Spleen (tissue), 11 donors: ENCODE measurements around the gene CNPY1. TPM values are rescaled to one million over a fixed set of nuclear protein-coding genes. Genes with fewer than 3 reads are reported as not detected.

Experiments
- DNase-seq: peaks from one replicate; pipeline ENCODE4 v3.0.0-alpha.2; 2020
- H3K27ac ChIP-seq, 8 donors: fragments of 200-600 bp; sonication (generic) in 7 of 8; 1 replicate in 4 of 8; 2 replicates in 4 of 8; pipeline versions ENCODE4 v1.5.0 to v1.8.0; 2016 to 2021; ENCODE audit warnings: inconsistent platforms in 4 of 8, mild to moderate bottlenecking in 4 of 8, moderate library complexity in 1 of 8
- H3K27me3 ChIP-seq, 7 donors: fragments of 200-600 bp; sonication (generic) in 6 of 7; replicated peaks in 1 of 7; 1 replicate in 4 of 7; 2 replicates in 3 of 7; pipeline versions ENCODE4 v1.5.0 to v1.8.0; 2016 to 2021; ENCODE audit warnings: inconsistent platforms in 3 of 7, mild to moderate bottlenecking in 1 of 7
- H3K36me3 ChIP-seq, 6 donors: fragments of 200-600 bp; sonication (generic) in 5 of 6; 1 replicate in 4 of 6; 2 replicates in 2 of 6; pipeline versions ENCODE4 v1.5.0 to v1.8.0; 2016 to 2021; ENCODE audit warnings: inconsistent platforms in 2 of 6
- H3K4me1 ChIP-seq, 6 donors: fragments of 200-600 bp; sonication (generic) in 5 of 6; 1 replicate in 3 of 6; 2 replicates in 3 of 6; pipeline versions ENCODE4 v1.5.0 to v1.8.0; 2016 to 2021; ENCODE audit warnings: inconsistent platforms in 3 of 6
- H3K4me3 ChIP-seq, 8 donors: fragments of 200-600 bp; sonication (generic) in 7 of 8; 1 replicate in 4 of 8; 2 replicates in 4 of 8; pipeline versions ENCODE4 v1.5.0 to v1.8.0; 2016 to 2021; ENCODE audit warnings: inconsistent platforms in 4 of 8, mild to moderate bottlenecking in 4 of 8, moderate library complexity in 2 of 8
- H3K9me3 ChIP-seq, 8 donors: fragments of 200-600 bp; sonication (generic) in 7 of 8; 1 replicate in 4 of 8; 2 replicates in 4 of 8; pipeline versions ENCODE4 v1.5.0 to v1.8.0; 2016 to 2021; ENCODE audit warnings: inconsistent platforms in 4 of 8
- POLR2A ChIP-seq, 3 donors: fragments of 450-650 bp; IDR thresholded peaks; one replicate each; pipeline ENCODE4 v1.5.1; 2017; ENCODE audit warnings: antibody characterized with exemption in 3 of 3, mild to moderate bottlenecking in 1 of 3
- POLR2AphosphoS5 ChIP-seq, 3 donors: sonication (generic); formaldehyde crosslinking; IDR thresholded peaks; one replicate each; pipeline ENCODE4 v1.5.1; 2017; ENCODE audit warnings: antibody characterized with exemption in 3 of 3
- WGBS, 5 donors: extraction: QIAGEN DNeasy Blood & Tissue Kit in 3 of 5; methylation state at CpG; one replicate each; pipeline versions ENCODE4 v1.1.5 to v1.1.7; 2013 to 2018; 5-methylcytosine and 5-hydroxymethylcytosine counted together
- intact Hi-C: fragments of 100-400 bp; cut with DNase I; formaldehyde crosslinking; loops from one replicate; pipeline ENCODE4 v1.15.0; 2023; ENCODE audit warnings: low total_unique reads
- polyA plus RNA-seq, 3 donors: library from polyadenylated mRNA; stranded (reverse); fragments of 200-250 nt; gene quantifications; one replicate each; pipeline ENCODE4 v1.2.1, GENCODE V29; 2013
- total RNA-seq, 7 donors: library from RNA; depleted of rRNA in 3 of 7; stranded (reverse); fragments of >200 nt in 3 of 7; fragmentation: NEBNext Ultra II Directional in 4 of 7; extraction: Animal tissue kit (Norgen Biotek cat#: 25700) in 4 of 7; gene quantifications; one replicate each; pipeline versions ENCODE4 v1.1.0 to v1.2.1, GENCODE V29; 2016 to 2021
- TF ChIP-seq, protein P1 (sequence below), 11 experiments: fragments of 200-600 bp in 7 of 11; fragments of 450-650 bp in 4 of 11; sonication (generic) in 4 of 11; IDR thresholded peaks in 8 of 11; conservative IDR thresholded peaks in 3 of 11; 1 replicate in 7 of 11; 2 replicates in 4 of 11; pipeline versions ENCODE4 v1.4.0 to v1.8.0; 2016 to 2021; ENCODE audit warnings: antibody characterized with exemption in 11 of 11, inconsistent platforms in 4 of 11, mild to moderate bottlenecking in 1 of 11
- donor health status: healthy with polysubstance abuse.
- donor health status: DM: no; HTN: no; CAD: no; lungs with moderate emphysema.
- donor health status: DM: no; HTN: no; CAD: no.
- donor health status: Bipolar disorder and iron deficiency.
- donor health status: healthy.
- donor health status: DM: no; HTN: no; CAD: no.
- donor health status: DM: yes; HTN: yes; CAD: no.

Gene CNPY1
- total and polyA plus RNA-seq, 10 donors: not detected

DNA sequence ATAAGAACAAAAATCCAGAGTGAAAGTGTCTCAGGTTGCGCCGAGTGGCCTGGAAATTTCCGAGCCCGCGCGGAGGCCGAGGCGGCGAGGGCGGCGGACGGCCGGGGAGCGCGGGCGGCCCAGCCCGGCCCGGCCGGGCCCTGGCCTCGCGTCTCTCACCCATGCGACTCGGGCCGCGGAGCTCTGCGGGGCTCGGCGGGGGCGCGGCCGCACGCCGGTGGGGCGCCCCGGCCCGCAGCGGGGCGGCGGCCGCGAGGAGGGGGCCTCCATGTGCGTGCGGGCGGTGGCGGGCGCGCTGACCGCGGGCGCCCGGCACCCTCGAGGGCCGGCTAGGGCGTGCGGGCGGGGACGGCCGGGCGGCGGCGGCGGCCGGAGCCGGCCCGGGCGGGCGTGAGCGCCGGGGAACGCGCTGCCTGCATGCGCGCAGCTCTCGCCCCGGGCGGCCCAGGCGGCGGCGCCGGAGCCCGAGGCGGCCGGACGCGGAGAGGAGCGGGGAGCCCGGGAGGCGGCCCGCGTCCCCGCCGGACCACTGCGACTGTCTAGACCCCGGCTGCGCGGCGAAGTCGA lies 88.7 kb downstream of the CNPY1 start:
- no peak overlapping the region for H3K27ac ChIP-seq
- peaks cover 11 to 98% (median 96%) of the 10 kb centered on the region in 7 donors for H3K27me3 ChIP-seq
- no peak for DNase-seq
- peak overlapping the region in 7 of 8 donors; percentile 42 to 70 (median 44) for H3K4me3 ChIP-seq
- 1 to 24% (median 3%) methylated on average over 15 to 98 of the region's 98 CpGs for WGBS, 5 donors
- no peaks in the 10 kb centered on the region for H3K36me3 ChIP-seq
- intact Hi-C loops: no loop called here
- H3K9me3 ChIP-seq: no peaks in the 10 kb centered on the region
- H3K4me1 ChIP-seq: peaks cover 17 to 58% (median 50%) of the 10 kb centered on the region in 6 donors
- TF ChIP-seq, protein P1, sequence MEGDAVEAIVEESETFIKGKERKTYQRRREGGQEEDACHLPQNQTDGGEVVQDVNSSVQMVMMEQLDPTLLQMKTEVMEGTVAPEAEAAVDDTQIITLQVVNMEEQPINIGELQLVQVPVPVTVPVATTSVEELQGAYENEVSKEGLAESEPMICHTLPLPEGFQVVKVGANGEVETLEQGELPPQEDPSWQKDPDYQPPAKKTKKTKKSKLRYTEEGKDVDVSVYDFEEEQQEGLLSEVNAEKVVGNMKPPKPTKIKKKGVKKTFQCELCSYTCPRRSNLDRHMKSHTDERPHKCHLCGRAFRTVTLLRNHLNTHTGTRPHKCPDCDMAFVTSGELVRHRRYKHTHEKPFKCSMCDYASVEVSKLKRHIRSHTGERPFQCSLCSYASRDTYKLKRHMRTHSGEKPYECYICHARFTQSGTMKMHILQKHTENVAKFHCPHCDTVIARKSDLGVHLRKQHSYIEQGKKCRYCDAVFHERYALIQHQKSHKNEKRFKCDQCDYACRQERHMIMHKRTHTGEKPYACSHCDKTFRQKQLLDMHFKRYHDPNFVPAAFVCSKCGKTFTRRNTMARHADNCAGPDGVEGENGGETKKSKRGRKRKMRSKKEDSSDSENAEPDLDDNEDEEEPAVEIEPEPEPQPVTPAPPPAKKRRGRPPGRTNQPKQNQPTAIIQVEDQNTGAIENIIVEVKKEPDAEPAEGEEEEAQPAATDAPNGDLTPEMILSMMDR (IDR thresholded peaks at IDR 0.05 in 8 of 11, conservative IDR thresholded peaks at IDR 0.05 in 3 of 11): no peak
- TF ChIP-seq POLR2AphosphoS5 (IDR thresholded peaks at IDR 0.05) (no peak), POLR2A (IDR thresholded peaks at IDR 0.05) (no peak)

DNA sequence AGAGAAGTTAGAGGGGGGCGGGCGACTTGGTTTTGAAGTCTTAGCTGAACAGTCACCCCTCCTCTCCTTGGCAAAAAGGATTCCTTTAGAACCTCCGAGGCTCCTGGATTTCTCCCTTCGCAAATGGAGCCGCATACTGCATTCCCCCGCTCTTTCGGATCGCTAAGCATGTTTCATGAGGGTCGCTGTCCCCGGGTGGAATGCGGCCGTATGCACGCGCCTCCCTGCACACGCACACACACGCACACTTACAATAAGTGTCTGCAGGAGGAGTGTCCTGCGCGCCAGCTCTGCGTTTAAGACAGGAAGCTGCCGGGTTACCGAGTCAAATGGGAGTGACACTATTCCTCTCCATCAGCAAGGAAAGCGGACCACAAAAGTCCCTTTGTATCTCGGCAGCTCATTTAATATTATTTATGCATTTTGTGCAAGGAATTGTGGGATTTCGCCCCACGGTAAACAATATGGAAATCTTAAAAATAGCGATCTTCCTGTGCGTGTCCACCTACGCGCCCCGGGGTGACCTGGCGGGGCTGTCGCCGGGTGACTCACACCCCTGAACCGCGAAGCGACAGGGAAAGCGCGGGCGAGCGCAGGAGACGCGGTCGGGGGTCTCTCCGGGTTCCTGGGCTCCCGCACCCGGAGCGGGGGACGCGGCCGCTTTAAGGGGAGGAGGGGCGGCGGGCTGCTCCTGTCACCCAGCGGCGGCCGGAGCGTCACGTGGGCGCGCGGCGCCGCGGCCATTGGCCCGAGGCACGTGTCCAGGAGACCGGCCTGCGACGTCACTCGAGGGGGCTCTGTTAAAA lies 89.4 kb downstream of the CNPY1 start:
- intact Hi-C loops: no loop called here
- H3K27ac ChIP-seq: no peak overlapping the region
- H3K27me3 ChIP-seq: peaks cover 11 to 98% (median 96%) of the 10 kb centered on the region in 7 donors
- peak overlapping the region; percentile 25 to 70 (median 44) for H3K4me3 ChIP-seq
- peaks cover 17 to 58% (median 50%) of the 10 kb centered on the region in 6 donors for H3K4me1 ChIP-seq
- peak in 2 of 3 donors; percentile 53 to 55 for TF ChIP-seq POLR2AphosphoS5 (IDR thresholded peaks at IDR 0.05)
- TF ChIP-seq, protein P1 (IDR thresholded peaks at IDR 0.05 in 8 of 11, conservative IDR thresholded peaks at IDR 0.05 in 3 of 11): no peak
- no peak for TF ChIP-seq POLR2A (IDR thresholded peaks at IDR 0.05)
- H3K36me3 ChIP-seq: no peaks in the 10 kb centered on the region
- DNase-seq: peak; percentile 81
- no peaks in the 10 kb centered on the region for H3K9me3 ChIP-seq
- WGBS, 5 donors: 3 to 8% (median 3%) methylated on average over 65 to 69 of the region's 69 CpGs

DNA sequence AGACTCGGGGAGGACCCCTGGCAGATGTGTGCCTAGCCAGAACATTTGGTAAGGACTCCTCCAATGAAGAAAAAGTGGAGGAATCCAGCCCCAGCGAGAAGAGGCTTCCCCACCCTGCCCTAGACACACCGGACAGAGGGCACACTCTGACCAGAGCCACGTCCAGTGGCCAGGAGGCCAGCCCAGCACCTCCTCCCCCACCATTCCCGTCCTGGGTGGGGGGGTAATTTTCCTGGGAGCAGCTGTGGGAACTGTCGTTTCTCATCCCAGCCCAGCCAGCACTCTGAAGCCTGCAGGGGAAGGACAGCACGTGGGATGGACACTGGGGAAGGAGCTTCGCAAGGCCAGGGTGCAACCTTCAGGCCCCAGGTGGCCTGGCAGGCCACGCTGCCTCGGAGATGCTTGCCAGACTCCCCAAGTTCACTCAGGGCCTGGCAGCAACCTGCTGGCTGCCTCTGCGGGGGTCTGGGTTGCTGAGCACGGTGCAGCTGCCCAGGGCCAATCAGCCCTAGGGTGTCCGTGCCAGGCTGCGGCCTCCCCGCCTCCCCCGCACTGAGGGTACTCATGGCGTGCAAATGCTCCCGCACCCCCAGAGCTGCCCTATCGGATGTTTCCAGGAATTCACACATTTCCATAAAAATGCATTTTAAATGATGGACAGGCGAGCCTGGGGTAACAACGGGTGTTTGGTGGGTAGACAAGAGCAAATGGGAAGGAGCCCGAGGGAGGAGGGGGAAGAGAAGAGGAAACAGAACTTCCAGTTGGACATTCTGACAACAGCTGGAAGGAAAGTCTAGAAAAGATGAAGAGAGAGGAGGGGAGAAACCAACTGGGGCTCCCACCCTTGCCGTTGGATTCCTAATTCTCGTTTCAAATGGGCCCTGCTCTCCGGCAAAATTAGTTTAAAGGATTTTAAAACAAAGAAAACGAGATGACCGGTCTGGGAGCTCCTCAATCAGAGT lies 90.3 kb downstream of the CNPY1 start:
- no peak for TF ChIP-seq POLR2A (IDR thresholded peaks at IDR 0.05)
- TF ChIP-seq POLR2AphosphoS5 (IDR thresholded peaks at IDR 0.05): no peak
- TF ChIP-seq, protein P1 (IDR thresholded peaks at IDR 0.05 in 8 of 11, conservative IDR thresholded peaks at IDR 0.05 in 3 of 11): no peak
- H3K27ac ChIP-seq: no peak overlapping the region
- WGBS, 5 donors: 7 to 11% (median 10%) methylated on average over 18 to 27 of the region's 27 CpGs
- H3K27me3 ChIP-seq: peaks cover 11 to 98% (median 96%) of the 10 kb centered on the region in 7 donors
- H3K4me1 ChIP-seq: peaks cover 17 to 62% (median 51%) of the 10 kb centered on the region in 6 donors
- peak overlapping the region in 3 of 8 donors; percentile 44 to 70 (median 48) for H3K4me3 ChIP-seq
- no peaks in the 10 kb centered on the region for H3K9me3 ChIP-seq
- DNase-seq: peak; percentile 54
- no peaks in the 10 kb centered on the region for H3K36me3 ChIP-seq
- intact Hi-C loops: no loop called here
